ENCODE measurements around the gene VAPB. TPM values are rescaled to one million over a fixed set of nuclear protein-coding genes. Genes with fewer than 3 reads are reported as not detected.

The VAPB gene
- total RNA-seq, 4 donors from 2014 or later: 37.8 to 53.3 (median 39.2) TPM

DNA sequence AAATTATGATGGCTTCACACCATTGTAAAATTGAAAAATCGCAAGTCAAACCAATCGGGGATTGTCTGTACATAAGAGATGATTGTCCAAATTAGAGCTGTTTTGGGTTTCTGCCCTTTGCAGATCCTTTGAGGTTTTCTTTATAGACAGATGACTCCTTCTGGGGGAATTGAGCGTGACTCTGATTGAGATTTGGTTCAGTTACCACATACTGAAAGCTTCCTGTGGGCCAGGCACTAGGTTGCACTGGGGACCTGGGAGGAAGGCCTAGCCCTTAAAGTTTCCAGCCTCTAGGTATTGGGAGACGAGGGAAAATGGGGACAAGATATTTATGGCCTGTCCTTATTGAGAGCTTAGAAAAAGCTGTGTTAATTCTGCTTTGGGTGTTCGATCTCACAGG is 9.2 kb downstream of the VAPB start:
- TF ChIP-seq, protein P1, sequence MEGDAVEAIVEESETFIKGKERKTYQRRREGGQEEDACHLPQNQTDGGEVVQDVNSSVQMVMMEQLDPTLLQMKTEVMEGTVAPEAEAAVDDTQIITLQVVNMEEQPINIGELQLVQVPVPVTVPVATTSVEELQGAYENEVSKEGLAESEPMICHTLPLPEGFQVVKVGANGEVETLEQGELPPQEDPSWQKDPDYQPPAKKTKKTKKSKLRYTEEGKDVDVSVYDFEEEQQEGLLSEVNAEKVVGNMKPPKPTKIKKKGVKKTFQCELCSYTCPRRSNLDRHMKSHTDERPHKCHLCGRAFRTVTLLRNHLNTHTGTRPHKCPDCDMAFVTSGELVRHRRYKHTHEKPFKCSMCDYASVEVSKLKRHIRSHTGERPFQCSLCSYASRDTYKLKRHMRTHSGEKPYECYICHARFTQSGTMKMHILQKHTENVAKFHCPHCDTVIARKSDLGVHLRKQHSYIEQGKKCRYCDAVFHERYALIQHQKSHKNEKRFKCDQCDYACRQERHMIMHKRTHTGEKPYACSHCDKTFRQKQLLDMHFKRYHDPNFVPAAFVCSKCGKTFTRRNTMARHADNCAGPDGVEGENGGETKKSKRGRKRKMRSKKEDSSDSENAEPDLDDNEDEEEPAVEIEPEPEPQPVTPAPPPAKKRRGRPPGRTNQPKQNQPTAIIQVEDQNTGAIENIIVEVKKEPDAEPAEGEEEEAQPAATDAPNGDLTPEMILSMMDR (IDR thresholded peaks at IDR 0.05): no peak
- TF ChIP-seq POLR2A (IDR thresholded peaks at IDR 0.05): no peak
- no peak overlapping the region for H3K27ac ChIP-seq
- no peaks in the 10 kb centered on the region for H3K9me3 ChIP-seq
- intact Hi-C loops (cut with DNase I): no loop called here
- WGBS, 2 donors: 86 to 88% methylated on average over 5 of the region's 5 CpGs
- peaks cover 33 to 67% of the 10 kb centered on the region in 2 donors for H3K4me1 ChIP-seq
- no peaks in the 10 kb centered on the region for H3K27me3 ChIP-seq
- no peak overlapping the region for H3K4me3 ChIP-seq (replicated peaks in 1 of 3)
- H3K36me3 ChIP-seq: no peaks in the 10 kb centered on the region
- no peak for DNase-seq

DNA sequence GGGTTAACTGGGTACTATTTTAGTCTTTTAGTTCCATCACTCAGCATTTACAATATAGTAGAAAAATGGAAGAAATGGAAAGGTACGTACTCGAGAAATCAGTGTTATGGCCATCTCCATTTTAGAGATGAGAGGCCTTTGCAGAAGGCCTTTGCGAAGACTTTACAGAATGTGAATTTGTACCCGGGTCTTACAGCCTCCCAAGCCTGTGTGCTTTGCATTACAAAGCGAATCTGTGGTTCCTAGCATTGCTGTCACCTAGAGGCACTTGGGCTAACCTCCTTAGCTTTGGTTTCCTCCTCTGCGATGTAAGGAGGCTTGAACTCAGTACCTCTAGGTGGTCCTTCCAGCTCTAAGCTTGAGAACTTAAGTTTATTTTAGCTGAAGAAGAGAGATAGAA is 10.9 kb downstream of the VAPB start:
- Histone ChIP-seq H3K36me3 (no peaks in the 10 kb centered on the region), H3K9me3 (no peaks in the 10 kb centered on the region), H3K4me1 (peaks cover 27 to 68% of the 10 kb centered on the region in 2 donors), H3K27me3 (no peaks in the 10 kb centered on the region), H3K27ac (no peak overlapping the region), H3K4me3 (replicated peaks in 1 of 3) (no peak overlapping the region)
- DNase-seq: no peak
- intact Hi-C loops (cut with DNase I): no loop called here
- WGBS, 2 donors: 93 to 95% methylated on average over 6 of the region's 6 CpGs
- TF ChIP-seq, protein P1 (IDR thresholded peaks at IDR 0.05): no peak
- no peak for TF ChIP-seq POLR2A (IDR thresholded peaks at IDR 0.05)

DNA sequence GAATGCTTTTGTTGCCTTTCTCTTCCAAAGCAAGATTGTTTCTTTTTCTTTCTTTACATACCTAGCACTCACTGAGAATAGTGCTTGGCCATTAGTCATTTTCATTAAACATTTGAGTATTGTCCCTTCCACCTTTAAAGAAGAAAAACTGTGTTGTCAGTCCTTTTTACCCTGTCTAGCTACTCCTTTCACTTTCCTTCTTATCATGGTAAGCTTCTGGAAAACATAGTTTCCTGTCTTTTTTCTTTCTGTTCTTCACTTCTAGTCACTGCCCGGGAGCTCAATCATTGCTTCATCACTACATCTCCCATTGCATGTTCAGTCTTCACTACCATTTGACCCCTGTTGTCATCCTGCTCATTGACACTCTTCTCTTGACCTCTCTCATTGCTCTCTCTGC is 12.1 kb downstream of the VAPB start:
- TF ChIP-seq POLR2A (IDR thresholded peaks at IDR 0.05): no peak
- TF ChIP-seq, protein P1 (IDR thresholded peaks at IDR 0.05): no peak
- Histone ChIP-seq H3K4me1 (peaks cover 31 to 69% of the 10 kb centered on the region in 2 donors), H3K9me3 (no peaks in the 10 kb centered on the region), H3K4me3 (replicated peaks in 1 of 3) (no peak overlapping the region), H3K36me3 (no peaks in the 10 kb centered on the region), H3K27ac (no peak overlapping the region), H3K27me3 (no peaks in the 10 kb centered on the region)
- intact Hi-C loops (cut with DNase I): no loop called here
- no peak for DNase-seq
- 80 to 90% methylated on average over 1 of the region's 1 CpG for WGBS, 2 donors

DNA sequence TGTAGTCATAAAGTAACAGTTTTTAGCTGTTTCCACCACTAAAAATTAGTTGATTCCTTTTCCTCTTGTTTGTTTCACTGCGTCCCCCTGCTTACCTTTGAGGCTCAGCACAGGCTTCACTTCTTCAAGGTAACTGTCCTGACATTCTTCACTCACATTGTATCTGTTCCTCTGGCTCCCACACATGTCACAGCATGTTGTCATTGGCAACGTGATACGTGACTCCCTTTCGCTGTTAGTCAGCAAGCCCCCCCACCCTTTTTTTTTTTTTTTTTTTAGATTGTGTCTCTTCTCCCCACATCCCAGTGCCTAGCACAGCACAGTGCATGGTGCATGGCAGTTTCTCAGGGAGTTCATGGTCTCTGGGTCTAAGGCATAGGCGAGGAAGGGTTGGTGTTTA is 13.3 kb downstream of the VAPB start:
- H3K4me1 ChIP-seq: peaks cover 31 to 71% of the 10 kb centered on the region in 2 donors

DNA sequence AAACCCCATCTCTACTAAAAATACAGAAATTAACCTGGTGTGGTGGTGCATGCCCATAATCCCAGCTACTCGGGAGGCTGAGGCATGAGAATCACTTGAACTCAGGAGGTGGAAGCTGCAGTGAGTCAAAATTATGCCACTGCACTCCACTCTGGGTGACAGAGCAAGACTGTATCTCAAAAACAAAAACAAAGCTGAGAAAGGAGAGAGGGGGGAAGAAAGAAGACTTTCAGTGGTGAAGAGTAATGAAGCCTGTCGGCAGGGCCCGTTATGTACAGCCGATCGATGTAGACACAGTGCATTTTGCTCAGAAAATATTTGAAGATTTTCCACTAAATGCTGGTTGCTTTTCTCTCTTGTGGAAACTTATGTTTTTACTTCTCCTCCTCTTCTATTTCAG is 13.8 kb downstream of the VAPB start:
- no peak for DNase-seq
- Histone ChIP-seq H3K9me3 (no peaks in the 10 kb centered on the region), H3K27me3 (no peaks in the 10 kb centered on the region), H3K36me3 (no peaks in the 10 kb centered on the region), H3K27ac (no peak overlapping the region), H3K4me1 (peaks cover 27 to 65% of the 10 kb centered on the region in 2 donors), H3K4me3 (replicated peaks in 1 of 3) (no peak overlapping the region)
- intact Hi-C loops (cut with DNase I): no loop called here
- 74 to 77% methylated on average over 5 of the region's 5 CpGs for WGBS, 2 donors
- TF ChIP-seq POLR2A (IDR thresholded peaks at IDR 0.05): no peak
- TF ChIP-seq, protein P1 (IDR thresholded peaks at IDR 0.05): no peak

More for the DNA sequence above, 13.3 kb downstream of the VAPB start:
- WGBS, 2 donors: 83 to 91% methylated on average over 5 of the region's 5 CpGs
- no peak for DNase-seq
- Histone ChIP-seq H3K4me3 (replicated peaks in 1 of 3) (no peak overlapping the region), H3K9me3 (no peaks in the 10 kb centered on the region), H3K27ac (no peak overlapping the region), H3K27me3 (no peaks in the 10 kb centered on the region), H3K36me3 (no peaks in the 10 kb centered on the region)
- TF ChIP-seq POLR2A (IDR thresholded peaks at IDR 0.05): no peak
- TF ChIP-seq, protein P1 (IDR thresholded peaks at IDR 0.05): no peak
- intact Hi-C loops (cut with DNase I): no loop called here
